EH (cell line): ENCODE data around the gene GHR.
"Not testable (repeated sequence)": the region's sequence is repeated elsewhere in the genome, so short reads cannot be mapped to it uniquely, and the experiment has no call there.

Experiments used
- DNase-seq: peaks from one replicate; pipeline ENCODE4 v3.0.0-alpha.2; 2015; ENCODE audit warnings: low read depth

GHR gene

GRCh38 chr5:42718591-42718990, 295.4 kb downstream of the GHR start:
- no peak for DNase-seq

GRCh38 chr5:42719034-42719433, 295.8 kb downstream of the GHR start:
- no peak for DNase-seq

- DNase-seq: no peak
Observed at GRCh38 chr5:42720251-42720650, 297.0 kb downstream of the GHR start.

GRCh38 chr5:42721484-42721883, 298.2 kb downstream of the GHR start:
- no peak for DNase-seq

GRCh38 chr5:42734531-42735058, 311.4 kb downstream of the GHR start:
- not testable (repeated sequence) for DNase-seq

GRCh38 chr5:42740920-42741319, 317.7 kb downstream of the GHR start:
- DNase-seq: no peak

GRCh38 chr5:42745426-42745825, 322.2 kb downstream of the GHR start:
- peak; percentile 9 for DNase-seq

GRCh38 chr5:42745856-42746255, 322.6 kb downstream of the GHR start:
- DNase-seq: no peak

GRCh38 chr5:42749020-42749419, 325.8 kb downstream of the GHR start:
- DNase-seq: no peak

GRCh38 chr5:42750507-42750906, 327.3 kb downstream of the GHR start:
- no peak for DNase-seq

GRCh38 chr5:42751044-42751443, 327.8 kb downstream of the GHR start:
- no peak for DNase-seq

GRCh38 chr5:42753099-42753498, 329.9 kb downstream of the GHR start:
- DNase-seq: no peak

GRCh38 chr5:42756606-42757601, 333.7 kb downstream of the GHR start, which contains the start of gene CCDC152:
TSS of gene CCDC152 (plus strand) at chr5:42756818. CDS start at chr5:42759122, 2,304 bp downstream.
- DNase-seq: peak; percentile 46

- DNase-seq: no peak
Observed at GRCh38 chr5:42759456-42759855, 336.2 kb downstream of the GHR start.

GRCh38 chr5:42760426-42760825, 337.2 kb downstream of the GHR start:
- DNase-seq: no peak

GRCh38 chr5:42761791-42762190, 338.6 kb downstream of the GHR start:
- no peak for DNase-seq

- DNase-seq: peak; percentile 44
Observed at GRCh38 chr5:42767491-42768105, 344.4 kb downstream of the GHR start.

- DNase-seq: no peak
Observed at GRCh38 chr5:42768106-42768504, 344.9 kb downstream of the GHR start.

GRCh38 chr5:42770003-42770402, 346.8 kb downstream of the GHR start:
- DNase-seq: no peak
